Measurements from ENCODE around the gene FBXO34.
"Not testable (repeated sequence)": the region's sequence is repeated elsewhere in the genome, so short reads cannot be mapped to it uniquely, and the experiment has no call there.

FBXO34 gene

GRCh38 chr14:55312379-55313030 is 41.3 kb downstream of the FBXO34 start:
- DNase-seq, result not testable (repeated sequence)

- DNase-seq, result no peak
Measured at GRCh38 chr14:55313480-55313879, 42.3 kb downstream of the FBXO34 start.

GRCh38 chr14:55314449-55314848 is 43.2 kb downstream of the FBXO34 start:
- DNase-seq, result no peak

GRCh38 chr14:55316564-55316963 is 45.3 kb downstream of the FBXO34 start:
- no peak for DNase-seq

GRCh38 chr14:55317542-55318306 is 46.5 kb downstream of the FBXO34 start:
- no peak for DNase-seq

GRCh38 chr14:55318694-55319093 is 47.5 kb downstream of the FBXO34 start:
- DNase-seq, result no peak

GRCh38 chr14:55323910-55324309 is 52.7 kb downstream of the FBXO34 start:
- DNase-seq, result no peak

GRCh38 chr14:55324812-55325211 is 53.6 kb downstream of the FBXO34 start:
- no peak for DNase-seq

GRCh38 chr14:55327179-55327578 is 56.0 kb downstream of the FBXO34 start:
- DNase-seq, result no peak

- DNase-seq, result no peak
Measured at GRCh38 chr14:55328317-55328716, 57.1 kb downstream of the FBXO34 start.

- DNase-seq, result no peak
Measured at GRCh38 chr14:55329999-55330710, 58.9 kb downstream of the FBXO34 start.

- DNase-seq, result peak; percentile 31
Measured at GRCh38 chr14:55332654-55333570, 61.7 kb downstream of the FBXO34 start.

- DNase-seq, result peak; percentile 17
Measured at GRCh38 chr14:55333711-55334485, 62.7 kb downstream of the FBXO34 start.

- peak; percentile 37 for DNase-seq
Measured at GRCh38 chr14:55336162-55336561, 64.9 kb downstream of the FBXO34 start.

- no peak for DNase-seq
Measured at GRCh38 chr14:55336691-55337090, 65.5 kb downstream of the FBXO34 start.

GRCh38 chr14:55339770-55340169 is 68.5 kb downstream of the FBXO34 start:
- no peak for DNase-seq

GRCh38 chr14:55340482-55340881 is 69.3 kb downstream of the FBXO34 start:
- DNase-seq, result no peak

GRCh38 chr14:55341781-55342180 is 70.6 kb downstream of the FBXO34 start:
- no peak for DNase-seq

GRCh38 chr14:55344582-55345163 is 73.5 kb downstream of the FBXO34 start:
- DNase-seq, result not testable (repeated sequence)

GRCh38 chr14:55347040-55347439 is 75.8 kb downstream of the FBXO34 start:
- no peak for DNase-seq

- no peak for DNase-seq
Measured at GRCh38 chr14:55347748-55348147, 76.5 kb downstream of the FBXO34 start.

Measured in central memory CD4-positive, alpha-beta T cell (primary cell).